ENCODE results near the gene ILF3.

ILF3 gene

DNA sequence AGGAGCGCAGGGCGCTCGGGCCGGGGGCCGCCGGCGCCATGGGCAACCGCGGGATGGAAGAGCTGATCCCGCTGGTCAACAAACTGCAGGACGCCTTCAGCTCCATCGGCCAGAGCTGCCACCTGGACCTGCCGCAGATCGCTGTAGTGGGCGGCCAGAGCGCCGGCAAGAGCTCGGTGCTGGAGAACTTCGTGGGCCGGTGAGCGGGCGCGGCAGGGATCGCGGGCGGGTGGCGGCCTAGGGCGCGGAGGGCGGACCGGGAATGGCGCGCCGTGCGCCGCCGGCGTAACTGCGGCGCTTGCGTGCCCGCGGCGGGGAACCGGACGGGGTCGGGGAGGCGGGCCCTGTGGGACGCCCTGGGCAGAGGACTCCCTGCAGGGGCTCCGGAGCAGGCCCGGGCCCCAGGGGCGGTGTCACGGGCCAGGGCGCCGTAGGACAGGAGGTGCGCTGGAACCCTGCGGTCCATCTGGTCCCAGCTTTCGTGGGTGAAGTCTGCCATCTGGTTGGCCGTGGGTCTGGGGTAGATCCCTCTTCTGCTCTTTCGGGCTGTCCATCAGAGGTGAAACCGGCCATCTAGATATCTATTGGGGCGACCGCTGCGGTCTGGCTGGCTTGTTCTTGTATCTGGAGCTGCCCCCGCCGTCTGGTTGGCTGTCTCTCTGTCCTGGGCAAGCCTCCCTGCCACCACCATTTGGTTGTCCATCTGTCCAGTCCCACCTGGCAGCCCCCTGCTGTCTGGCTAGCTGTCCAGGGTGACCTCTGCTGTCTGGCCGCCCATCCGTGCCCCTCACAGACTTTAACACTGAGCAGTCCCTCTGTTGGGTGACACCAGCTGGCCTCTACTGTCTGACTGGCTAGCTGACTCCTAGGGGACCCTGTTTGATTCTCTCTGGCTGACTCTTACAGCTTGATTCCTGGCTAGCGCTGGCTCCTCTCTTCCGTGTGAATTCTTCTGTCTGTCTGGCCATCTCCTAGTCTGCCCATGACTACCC is 64.4 kb downstream of the ILF3 start:
- Mint-ChIP-seq H3K27me3 (no peaks in the 10 kb centered on the region), H3K36me3 (ENCODE audit: low read depth) (peaks cover 8% of the 10 kb centered on the region), H3K27ac (peak overlapping the region; percentile 82), H3K4me1 (ENCODE audit: low read depth) (peaks cover 40% of the 10 kb centered on the region), H3K9me3 (no peaks in the 10 kb centered on the region), H3K4me3 (peak overlapping the region; percentile 90)

DNA sequence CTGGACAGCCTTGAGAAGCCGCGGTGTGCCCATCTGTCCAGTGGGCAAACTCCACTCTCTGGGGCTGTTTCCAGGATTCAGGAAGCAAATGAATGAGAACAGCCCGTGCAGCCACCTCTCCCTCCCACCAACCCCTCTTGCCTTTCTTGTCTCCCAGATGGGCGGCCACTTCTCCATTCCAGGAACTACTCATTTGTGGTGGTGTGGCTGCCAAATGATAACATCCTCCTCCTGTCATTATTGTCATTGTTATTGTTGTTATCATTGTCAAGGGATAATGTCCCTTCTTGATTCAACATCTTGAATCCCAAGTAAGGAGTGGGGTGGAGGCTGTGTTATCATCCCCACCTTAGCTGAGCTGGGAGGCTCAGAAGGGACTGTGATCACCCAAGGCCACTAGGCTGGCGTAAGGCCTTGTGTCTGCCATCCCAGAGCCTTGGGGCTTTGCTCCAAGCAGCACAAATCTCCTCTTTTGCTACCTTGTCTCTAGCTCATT is 65.4 kb downstream of the ILF3 start:
- Mint-ChIP-seq H3K36me3 (ENCODE audit: low read depth) (peaks cover 6% of the 10 kb centered on the region), H3K4me1 (ENCODE audit: low read depth) (peaks cover 44% of the 10 kb centered on the region), H3K4me3 (peak overlapping the region; percentile 90), H3K9me3 (no peaks in the 10 kb centered on the region), H3K27me3 (no peaks in the 10 kb centered on the region), H3K27ac (peak overlapping the region; percentile 87)

DNA sequence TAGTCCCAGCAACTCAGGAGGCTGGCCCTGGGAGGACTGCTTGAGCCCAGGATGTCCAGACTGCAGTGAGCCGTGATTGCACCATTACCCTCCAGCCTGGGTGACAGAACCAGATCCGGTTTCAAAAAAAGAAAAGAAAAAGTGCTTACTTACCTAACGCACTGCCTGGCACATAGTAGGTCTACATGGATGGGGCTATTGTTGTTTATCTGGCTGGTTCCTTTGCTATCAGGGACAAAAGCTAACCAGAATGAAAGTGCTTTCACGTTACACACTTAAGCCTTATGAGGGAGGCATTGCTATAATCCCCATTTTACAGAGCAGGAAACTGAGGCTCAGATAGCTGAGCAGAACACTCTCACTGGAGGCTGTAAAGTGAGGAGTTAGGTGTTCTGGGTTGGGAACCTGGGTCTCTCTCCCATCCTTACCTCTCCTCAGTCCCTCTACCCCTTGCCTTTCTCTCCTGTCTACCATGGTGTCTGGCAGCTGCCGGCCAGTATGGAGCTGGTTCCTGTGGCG is 66.5 kb downstream of the ILF3 start:
- H3K27ac Mint-ChIP-seq, result no peak overlapping the region
- no peaks in the 10 kb centered on the region for H3K27me3 Mint-ChIP-seq
- no peak overlapping the region for H3K4me3 Mint-ChIP-seq
- no peaks in the 10 kb centered on the region for H3K9me3 Mint-ChIP-seq
- H3K36me3 Mint-ChIP-seq (ENCODE audit: low read depth), result peaks cover 4% of the 10 kb centered on the region
- peaks cover 54% of the 10 kb centered on the region for H3K4me1 Mint-ChIP-seq (ENCODE audit: low read depth)

DNA sequence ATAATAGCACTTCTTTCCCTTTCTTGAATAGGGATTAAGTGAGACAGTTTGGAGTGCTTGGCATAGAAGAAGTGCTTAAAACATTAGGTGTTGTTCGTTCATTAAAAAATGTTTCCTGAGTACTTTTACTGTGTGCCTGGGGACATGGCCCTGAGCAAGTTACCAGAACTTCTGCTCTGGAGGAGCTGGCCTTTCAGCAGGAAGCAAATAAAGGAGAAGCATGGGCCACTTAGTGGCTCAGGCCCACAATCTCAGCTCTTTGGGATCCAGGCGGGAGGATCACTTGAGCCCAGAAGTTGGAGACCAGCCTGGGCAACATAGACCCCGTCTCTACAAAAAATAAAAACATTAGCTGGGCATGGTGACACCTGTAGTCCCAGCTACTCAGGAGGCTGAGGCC is 69.4 kb downstream of the ILF3 start:
- Mint-ChIP-seq H3K27ac (no peak overlapping the region), H3K4me1 (ENCODE audit: low read depth) (peaks cover 65% of the 10 kb centered on the region), H3K36me3 (ENCODE audit: low read depth) (peaks cover 19% of the 10 kb centered on the region), H3K9me3 (no peaks in the 10 kb centered on the region), H3K4me3 (no peak overlapping the region), H3K27me3 (no peaks in the 10 kb centered on the region)

DNA sequence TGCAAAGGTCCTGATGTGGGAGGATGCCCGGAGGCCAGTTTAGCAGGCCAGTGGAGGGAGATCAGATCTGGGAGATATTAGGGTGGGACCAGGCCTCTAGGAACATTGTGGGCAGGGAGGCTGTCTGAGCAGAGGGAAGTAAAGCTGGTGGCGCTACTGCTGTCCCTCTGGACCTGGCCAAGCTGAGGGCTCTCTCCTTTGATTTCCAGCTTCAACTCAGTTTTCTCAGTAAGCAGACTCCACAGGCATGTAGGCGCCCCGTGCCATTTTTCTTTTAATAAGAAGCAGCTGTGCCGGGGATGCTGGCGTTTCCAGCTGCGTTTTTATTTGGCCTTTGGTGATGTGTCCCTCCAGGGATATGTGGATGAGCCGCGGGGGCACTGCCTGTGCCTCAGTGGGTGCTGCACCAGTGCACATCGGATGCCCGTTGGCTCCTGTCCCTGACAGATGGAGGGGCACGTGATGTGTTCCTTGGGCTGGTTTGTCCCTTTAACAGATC is 70.5 kb downstream of the ILF3 start:
- no peak overlapping the region for H3K27ac Mint-ChIP-seq
- no peaks in the 10 kb centered on the region for H3K9me3 Mint-ChIP-seq
- peaks cover 19% of the 10 kb centered on the region for H3K36me3 Mint-ChIP-seq (ENCODE audit: low read depth)
- H3K4me3 Mint-ChIP-seq, result no peak overlapping the region
- peaks cover 61% of the 10 kb centered on the region for H3K4me1 Mint-ChIP-seq (ENCODE audit: low read depth)
- no peaks in the 10 kb centered on the region for H3K27me3 Mint-ChIP-seq

DNA sequence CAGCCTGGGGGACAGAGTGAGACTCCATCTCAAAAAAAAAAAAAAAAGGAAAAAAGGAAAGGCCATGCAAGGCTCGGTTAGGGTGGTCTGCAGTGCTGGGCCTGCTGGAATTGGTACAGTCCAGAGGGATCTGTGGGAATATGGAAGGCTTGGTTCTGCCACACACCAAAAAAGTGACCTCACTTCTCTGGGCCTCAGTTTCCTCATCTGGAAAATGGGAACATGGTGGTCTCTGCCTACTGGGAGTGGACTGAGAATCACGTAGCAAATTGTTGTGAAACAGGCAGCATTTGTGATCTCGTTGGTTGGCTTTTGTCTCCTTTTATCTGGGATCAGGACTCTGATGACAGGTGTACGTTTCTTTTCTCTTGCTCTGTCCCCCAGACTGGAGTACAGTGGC is 71.3 kb downstream of the ILF3 start:
- peaks cover 61% of the 10 kb centered on the region for H3K4me1 Mint-ChIP-seq (ENCODE audit: low read depth)
- H3K36me3 Mint-ChIP-seq (ENCODE audit: low read depth), result peaks cover 19% of the 10 kb centered on the region
- no peaks in the 10 kb centered on the region for H3K9me3 Mint-ChIP-seq
- no peak overlapping the region for H3K4me3 Mint-ChIP-seq
- H3K27ac Mint-ChIP-seq, result no peak overlapping the region
- H3K27me3 Mint-ChIP-seq, result no peaks in the 10 kb centered on the region

DNA sequence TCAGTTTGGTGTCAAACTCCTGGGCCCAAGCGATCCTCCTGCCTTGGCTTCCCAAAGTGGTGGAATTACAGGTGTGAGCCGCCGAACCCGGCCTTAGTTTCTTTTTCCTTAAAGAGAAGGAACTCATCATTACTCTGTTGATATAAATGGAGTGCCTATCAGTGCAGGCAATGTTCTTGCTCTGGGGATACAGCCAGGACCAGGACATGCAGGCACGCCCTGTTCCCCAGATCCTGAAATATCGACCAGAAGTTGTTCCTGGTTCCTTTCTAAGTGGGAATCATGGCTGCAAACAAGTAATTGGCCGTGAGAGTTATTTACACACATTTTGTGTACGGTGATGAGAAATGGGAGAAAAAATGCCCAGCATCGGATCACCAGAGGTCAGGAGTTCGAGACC is 72.1 kb downstream of the ILF3 start:
- Mint-ChIP-seq H3K4me3 (no peak overlapping the region), H3K27ac (no peak overlapping the region), H3K4me1 (ENCODE audit: low read depth) (peaks cover 61% of the 10 kb centered on the region), H3K36me3 (ENCODE audit: low read depth) (peaks cover 19% of the 10 kb centered on the region), H3K27me3 (no peaks in the 10 kb centered on the region), H3K9me3 (no peaks in the 10 kb centered on the region)

DNA sequence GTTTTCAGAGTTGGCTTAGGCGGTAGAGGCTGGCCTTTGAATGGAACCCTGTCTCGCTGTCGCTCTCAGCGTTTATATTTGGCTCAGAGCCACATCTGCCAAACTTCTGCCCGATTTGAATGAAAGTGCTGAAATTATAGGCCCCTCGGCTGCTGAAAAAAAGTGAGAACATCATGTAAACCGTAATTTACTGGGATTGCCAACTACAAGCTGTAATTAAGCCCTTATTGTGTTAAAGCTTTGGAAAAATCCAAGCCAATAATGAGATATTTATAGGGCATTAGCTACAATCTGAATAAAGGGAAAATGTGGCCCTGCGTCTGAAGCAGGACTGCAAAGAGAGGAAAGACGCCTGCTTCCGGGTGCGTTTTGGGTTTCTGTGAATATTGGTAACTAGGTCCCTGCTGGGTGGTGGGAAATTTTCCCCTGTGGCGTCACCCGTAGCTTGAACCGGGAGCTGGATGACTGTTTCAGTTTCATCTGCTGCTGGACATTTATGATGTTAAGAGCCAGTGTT is 73.6 kb downstream of the ILF3 start:
- Mint-ChIP-seq H3K9me3 (no peaks in the 10 kb centered on the region), H3K4me1 (ENCODE audit: low read depth) (peaks cover 58% of the 10 kb centered on the region), H3K27me3 (no peaks in the 10 kb centered on the region), H3K27ac (peak overlapping the region; percentile 23), H3K4me3 (no peak overlapping the region), H3K36me3 (ENCODE audit: low read depth) (peaks cover 19% of the 10 kb centered on the region)

DNA sequence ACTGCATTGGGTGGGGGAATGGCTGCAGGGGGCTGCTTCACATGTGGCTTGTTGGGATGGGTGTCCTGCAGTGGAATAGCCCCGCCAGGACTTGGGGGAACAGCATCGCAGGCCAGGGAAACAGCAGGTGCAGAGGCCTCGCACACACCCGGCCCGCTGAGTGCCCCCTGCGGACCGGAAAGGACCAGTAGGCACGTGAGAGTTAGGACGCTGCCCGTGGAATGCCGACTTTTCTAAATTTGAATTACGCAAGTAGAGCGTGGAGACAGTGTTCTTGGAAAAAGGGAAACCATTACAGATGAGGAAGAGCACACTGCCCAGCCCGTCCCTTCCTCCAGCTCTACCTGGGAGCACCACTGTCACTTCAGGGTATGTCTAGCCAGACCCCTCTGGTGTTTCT is 75.3 kb downstream of the ILF3 start:
- Mint-ChIP-seq H3K27me3 (no peaks in the 10 kb centered on the region), H3K4me3 (no peak overlapping the region), H3K27ac (no peak overlapping the region), H3K4me1 (ENCODE audit: low read depth) (peaks cover 55% of the 10 kb centered on the region), H3K36me3 (ENCODE audit: low read depth) (peaks cover 15% of the 10 kb centered on the region), H3K9me3 (no peaks in the 10 kb centered on the region)

DNA sequence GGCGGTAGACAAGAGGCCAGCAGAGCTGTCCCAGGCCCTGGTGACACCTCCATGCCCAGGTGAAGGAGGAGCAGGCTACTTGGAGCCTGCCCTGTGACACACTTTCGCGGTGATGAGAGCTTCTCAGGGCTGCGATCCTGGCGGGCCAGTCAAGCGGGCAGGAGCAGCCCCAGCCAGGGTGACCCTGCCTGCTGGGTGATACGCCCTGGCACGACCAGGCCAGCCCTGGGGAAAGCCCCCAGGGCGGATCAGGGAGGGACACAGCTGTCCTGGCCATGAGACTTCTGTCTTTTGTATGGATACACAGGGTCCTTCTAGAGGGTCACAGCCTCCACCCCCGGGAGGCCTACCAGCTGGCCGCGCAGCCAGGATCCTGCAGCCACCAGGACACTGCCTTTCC is 76.8 kb downstream of the ILF3 start:
- H3K9me3 Mint-ChIP-seq, result no peaks in the 10 kb centered on the region
- peaks cover 15% of the 10 kb centered on the region for H3K36me3 Mint-ChIP-seq (ENCODE audit: low read depth)
- H3K27ac Mint-ChIP-seq, result peak overlapping the region; percentile 74
- H3K4me1 Mint-ChIP-seq (ENCODE audit: low read depth), result peaks cover 48% of the 10 kb centered on the region
- peak overlapping the region; percentile 54 for H3K4me3 Mint-ChIP-seq
- H3K27me3 Mint-ChIP-seq, result no peaks in the 10 kb centered on the region

DNA sequence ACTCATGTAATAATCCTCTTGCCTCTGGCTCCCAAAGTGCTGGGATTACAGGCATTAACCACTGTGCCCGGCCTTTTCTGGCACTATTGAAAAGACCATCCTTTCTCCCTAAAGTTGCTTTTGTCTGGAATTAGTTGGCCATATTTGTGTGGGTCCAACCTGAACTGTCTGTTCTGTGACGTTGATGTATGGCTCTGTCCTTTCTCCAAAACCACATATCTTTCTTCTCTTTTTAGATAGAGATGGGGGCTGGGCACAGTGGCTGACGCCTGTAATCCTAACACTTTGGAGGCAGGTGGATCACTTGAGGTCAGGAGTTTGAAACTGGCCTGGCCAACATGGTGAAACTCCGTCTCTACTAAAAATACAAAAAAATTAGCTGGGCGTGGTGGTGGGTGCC is 81.6 kb downstream of the ILF3 start:
- Mint-ChIP-seq H3K4me3 (no peak overlapping the region), H3K27ac (no peak overlapping the region), H3K36me3 (ENCODE audit: low read depth) (peaks cover 6% of the 10 kb centered on the region), H3K9me3 (no peaks in the 10 kb centered on the region), H3K27me3 (no peaks in the 10 kb centered on the region), H3K4me1 (ENCODE audit: low read depth) (peaks cover 50% of the 10 kb centered on the region)

DNA sequence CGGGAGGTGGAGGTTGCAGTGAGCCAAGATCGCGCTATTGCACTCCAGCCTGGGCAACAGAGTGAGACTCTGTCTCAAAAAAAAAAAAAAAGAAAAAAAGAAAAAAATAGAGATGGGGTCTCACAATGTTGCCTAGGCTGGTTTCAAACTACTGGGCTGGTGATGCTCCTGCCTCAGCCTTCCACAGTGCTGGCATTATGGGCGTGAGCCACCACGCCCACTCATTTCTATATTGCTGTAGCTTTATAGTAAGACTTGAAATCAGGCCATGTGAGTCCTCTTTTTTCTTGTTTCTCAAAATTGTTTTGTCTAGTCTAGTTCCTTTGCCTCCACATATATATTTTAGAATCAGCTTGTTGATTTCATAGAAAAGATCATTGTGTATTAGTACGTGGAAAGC is 82.0 kb downstream of the ILF3 start:
- no peak overlapping the region for H3K4me3 Mint-ChIP-seq
- H3K36me3 Mint-ChIP-seq (ENCODE audit: low read depth), result peaks cover 10% of the 10 kb centered on the region
- H3K4me1 Mint-ChIP-seq (ENCODE audit: low read depth), result peaks cover 49% of the 10 kb centered on the region
- no peaks in the 10 kb centered on the region for H3K27me3 Mint-ChIP-seq
- H3K9me3 Mint-ChIP-seq, result no peaks in the 10 kb centered on the region
- no peak overlapping the region for H3K27ac Mint-ChIP-seq

DNA sequence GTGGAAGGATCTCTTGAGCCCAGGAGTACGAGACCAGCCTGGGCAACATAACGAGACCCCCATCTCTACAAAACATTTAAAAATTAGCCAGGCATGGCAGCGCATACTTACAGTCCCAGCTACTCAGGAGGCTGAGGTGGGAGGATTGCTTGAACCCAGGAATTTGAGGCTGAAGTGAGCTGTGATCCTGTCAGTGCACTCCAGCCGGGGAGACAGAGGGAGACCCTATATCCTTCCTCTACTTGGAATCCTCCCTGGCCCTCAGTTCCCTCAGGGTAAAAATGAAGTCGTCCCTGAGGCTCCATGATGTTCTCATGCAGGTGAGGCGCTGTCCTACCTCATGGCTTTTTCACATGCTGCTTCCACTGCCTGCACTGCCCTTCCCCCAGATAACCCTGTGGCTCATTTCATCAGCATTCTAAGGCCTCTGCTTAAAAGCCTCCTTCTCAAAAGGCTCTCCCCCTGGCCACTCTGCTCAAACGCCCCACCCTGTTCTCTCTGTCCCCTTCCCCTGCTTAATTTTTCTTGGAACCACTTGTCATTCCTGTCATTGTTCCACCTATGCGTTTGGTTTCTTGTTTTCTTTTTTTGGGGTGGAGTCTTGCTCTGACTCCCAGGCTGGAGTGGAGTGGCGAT is 82.9 kb downstream of the ILF3 start:
- Mint-ChIP-seq H3K9me3 (no peaks in the 10 kb centered on the region), H3K27ac (peak overlapping the region; percentile 16), H3K36me3 (ENCODE audit: low read depth) (peaks cover 14% of the 10 kb centered on the region), H3K27me3 (no peaks in the 10 kb centered on the region), H3K4me3 (no peak overlapping the region), H3K4me1 (ENCODE audit: low read depth) (peaks cover 46% of the 10 kb centered on the region)

DNA sequence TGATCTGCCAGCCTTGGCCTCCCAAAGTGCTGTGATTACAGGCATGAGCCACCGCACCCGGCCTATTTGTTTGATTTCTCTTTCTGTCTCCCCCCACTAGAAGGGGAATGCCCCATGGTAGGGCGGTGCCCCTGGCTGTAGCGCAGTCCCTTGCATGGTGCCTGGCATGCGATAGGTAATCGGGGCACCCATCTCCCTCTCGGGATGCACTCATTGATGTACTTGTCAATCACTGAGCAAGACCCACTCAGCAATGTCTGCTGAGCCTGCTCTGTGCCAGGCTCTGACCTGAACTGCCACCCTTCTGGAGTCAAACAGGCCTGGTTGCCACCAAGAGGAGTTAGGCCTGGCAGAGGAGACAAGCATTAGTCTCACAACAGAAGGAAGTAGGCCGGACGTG is 83.6 kb downstream of the ILF3 start:
- Mint-ChIP-seq H3K36me3 (ENCODE audit: low read depth) (peaks cover 14% of the 10 kb centered on the region), H3K27me3 (no peaks in the 10 kb centered on the region), H3K4me1 (ENCODE audit: low read depth) (peaks cover 52% of the 10 kb centered on the region), H3K27ac (no peak overlapping the region), H3K9me3 (no peaks in the 10 kb centered on the region), H3K4me3 (no peak overlapping the region)

DNA sequence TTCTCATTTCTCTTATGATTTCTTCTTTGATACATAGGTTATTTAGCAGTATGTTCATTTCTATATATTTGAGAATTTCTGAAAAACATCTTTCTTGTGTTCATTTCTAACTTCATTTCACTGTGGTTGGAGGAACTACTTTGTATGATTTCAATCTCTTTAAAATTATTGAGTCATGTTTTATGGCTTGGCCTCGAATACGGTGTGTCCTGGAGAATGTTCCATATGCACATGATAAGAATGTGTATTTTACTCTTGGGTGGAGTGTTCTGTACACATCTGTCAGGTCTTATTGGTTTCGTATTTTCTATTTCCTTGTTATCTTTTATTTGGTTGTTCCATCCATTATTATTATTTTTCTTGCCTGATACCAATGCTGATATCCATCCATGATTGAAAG is 86.7 kb downstream of the ILF3 start:
- H3K4me3 Mint-ChIP-seq, result no peak overlapping the region
- H3K27me3 Mint-ChIP-seq, result no peaks in the 10 kb centered on the region
- peaks cover 63% of the 10 kb centered on the region for H3K4me1 Mint-ChIP-seq (ENCODE audit: low read depth)
- peaks cover 18% of the 10 kb centered on the region for H3K36me3 Mint-ChIP-seq (ENCODE audit: low read depth)
- H3K27ac Mint-ChIP-seq, result no peak overlapping the region
- no peaks in the 10 kb centered on the region for H3K9me3 Mint-ChIP-seq

All from stimulated activated naive CD8-positive, alpha-beta T cell treated with anti-CD3 and anti-CD28 coated beads, Interleukin-15, Interleukin-2, amounts not matched to agents 100 ng/mL and 50 ng/mL, for 24 hours (primary cell).